Measurements from ENCODE around the gene PKHD1.

Gene PKHD1

GRCh38 chr6:51777618-51778017 lies 309.8 kb downstream of the PKHD1 start:
- DNase-seq, result no peak

GRCh38 chr6:51775942-51776860 lies 311.2 kb downstream of the PKHD1 start:
- DNase-seq, result no peak

- DNase-seq, result no peak
These were observed 319.3 kb downstream of the PKHD1 start for GRCh38 chr6:51768087-51768486.

GRCh38 chr6:51765230-51765629 lies 322.2 kb downstream of the PKHD1 start:
- DNase-seq, result no peak

GRCh38 chr6:51753635-51754034 lies 333.8 kb downstream of the PKHD1 start:
- DNase-seq, result no peak

GRCh38 chr6:51743999-51744398 lies 343.4 kb downstream of the PKHD1 start:
- DNase-seq, result no peak

GRCh38 chr6:51740658-51741057 lies 346.8 kb downstream of the PKHD1 start:
- DNase-seq, result no peak

GRCh38 chr6:51738614-51739013 lies 348.8 kb downstream of the PKHD1 start:
- DNase-seq, result no peak

- no peak for DNase-seq
These were observed 349.6 kb downstream of the PKHD1 start for GRCh38 chr6:51737580-51738360.

GRCh38 chr6:51725155-51725554 lies 362.3 kb downstream of the PKHD1 start:
- DNase-seq, result no peak

- no peak for DNase-seq
These were observed 367.1 kb downstream of the PKHD1 start for GRCh38 chr6:51720327-51720726.

- DNase-seq, result no peak
These were observed 368.1 kb downstream of the PKHD1 start for GRCh38 chr6:51719297-51719696.

- DNase-seq, result no peak
These were observed 368.9 kb downstream of the PKHD1 start for GRCh38 chr6:51718533-51718932.

GRCh38 chr6:51717477-51717876 lies 369.9 kb downstream of the PKHD1 start:
- no peak for DNase-seq

- no peak for DNase-seq
These were observed 375.5 kb downstream of the PKHD1 start for GRCh38 chr6:51711876-51712275.

- no peak for DNase-seq
These were observed 381.3 kb downstream of the PKHD1 start for GRCh38 chr6:51706086-51706485.

GRCh38 chr6:51704932-51705540 lies 382.4 kb downstream of the PKHD1 start:
- no peak for DNase-seq

GRCh38 chr6:51702851-51703250 lies 384.6 kb downstream of the PKHD1 start:
- no peak for DNase-seq

GRCh38 chr6:51684603-51685002 lies 402.8 kb downstream of the PKHD1 start:
- no peak for DNase-seq

- no peak for DNase-seq
These were observed 403.4 kb downstream of the PKHD1 start for GRCh38 chr6:51684038-51684437.

GRCh38 chr6:51678905-51679620 lies 408.4 kb downstream of the PKHD1 start:
- DNase-seq, result no peak

GRCh38 chr6:51678274-51678673 lies 409.1 kb downstream of the PKHD1 start:
- no peak for DNase-seq

GRCh38 chr6:51675922-51676275 lies 411.5 kb downstream of the PKHD1 start:
- no peak for DNase-seq
